Endodermal cell (in vitro differentiated cells): Measurements from ENCODE around the gene CFAP52. TPM values are rescaled to one million over a fixed set of nuclear protein-coding genes. Genes with fewer than 3 reads are reported as not detected.

Experiments used
- DNase-seq: peaks from one replicate; pipeline ENCODE4 v3.0.0-alpha.2; 2017
- H3K27ac ChIP-seq: 2 replicates; pipeline ENCODE4 v1.5.1; 2013; ENCODE audit warnings: mild to moderate bottlenecking, low read depth, low read length, moderate library complexity
- H3K27me3 ChIP-seq: 2 replicates; pipeline ENCODE4 v1.6.1; 2013; ENCODE audit warnings: mild to moderate bottlenecking, low read length, moderate library complexity; ENCODE audit not compliant: insufficient read depth, control insufficient read depth, poor library complexity, severe bottlenecking
- H3K36me3 ChIP-seq: 2 replicates; pipeline ENCODE4 v1.7.0; 2013; ENCODE audit warnings: mild to moderate bottlenecking, low read length, moderate library complexity; ENCODE audit not compliant: control insufficient read depth, insufficient read depth
- H3K4me1 ChIP-seq: one replicate; pipeline ENCODE4 v1.7.0; 2013; ENCODE audit warnings: low read length; ENCODE audit not compliant: control insufficient read depth, insufficient read depth
- H3K4me3 ChIP-seq: 2 replicates; pipeline ENCODE4 v1.5.1; 2013; ENCODE audit warnings: mild to moderate bottlenecking, low read length, moderate library complexity
- H3K9ac ChIP-seq: 2 replicates; pipeline ENCODE4 v1.6.1; 2013; ENCODE audit warnings: mild to moderate bottlenecking, low read length, moderate library complexity; ENCODE audit not compliant: poor library complexity, severe bottlenecking; ENCODE audit errors: extremely low read depth
- H3K9me3 ChIP-seq: 2 replicates; pipeline ENCODE4 v1.6.1; 2013; ENCODE audit warnings: mild to moderate bottlenecking, low read length, moderate library complexity; ENCODE audit not compliant: control insufficient read depth
- H3K27ac Mint-ChIP-seq: 2 replicates; pipeline ENCODE4 v1.8.0; 2020; ENCODE audit warnings: mixed read lengths
- H3K27me3 Mint-ChIP-seq: 2 replicates; pipeline ENCODE4 v1.8.0; 2021; ENCODE audit warnings: mild to moderate bottlenecking, mixed read lengths; ENCODE audit not compliant: insufficient read depth
- H3K36me3 Mint-ChIP-seq: 2 replicates; pipeline ENCODE4 v1.8.0; 2020; ENCODE audit warnings: low read depth, mixed read lengths
- H3K4me1 Mint-ChIP-seq: 2 replicates; pipeline ENCODE4 v1.8.0; 2020; ENCODE audit warnings: mixed read lengths
- H3K4me3 Mint-ChIP-seq: 2 replicates; pipeline ENCODE4 v1.8.0; 2020; ENCODE audit warnings: mild to moderate bottlenecking, moderate library complexity, mixed read lengths
- H3K9me3 Mint-ChIP-seq: 2 replicates; pipeline ENCODE4 v1.8.0; 2020; ENCODE audit warnings: mild to moderate bottlenecking, mixed read lengths
- CTCF ChIP-seq: fragments of 200-600 bp; sonication (generic); conservative IDR thresholded peaks from 2 replicates; pipeline ENCODE4 v1.5.0; 2021; ENCODE audit warnings: antibody characterized with exemption, mild to moderate bottlenecking
- WGBS, 2 experiments: methylation state at CpG; one replicate each; pipeline versions ENCODE4 v1.1.5 to v1.1.7; 2013; ENCODE audit warnings: missing lambda C conversion rate in 2 of 2, mixed read lengths in 1 of 2; ENCODE audit not compliant: insufficient coverage in 1 of 2, insufficient read length in 1 of 2; 5-methylcytosine and 5-hydroxymethylcytosine counted together
- total RNA-seq, 2 donors: library from RNA; stranded (reverse); fragmentation: NEBNext Ultra II Directional in 1 of 2; extraction: Animal tissue kit (Norgen Biotek cat#: 25700) in 1 of 2; gene quantifications; 2 replicates in 1 of 2; 3 replicates in 1 of 2; pipeline ENCODE4 v1.2.1, GENCODE V29; 2021

Gene CFAP52
- total RNA-seq, 2 donors from 2014 or later = 0.29 to 0.51 TPM

- DNase-seq = no peak
- Histone ChIP-seq H3K36me3 (peaks cover 12% of the 10 kb centered on the region), H3K27me3 (no peaks in the 10 kb centered on the region), H3K4me3 (no peak overlapping the region), H3K27ac (no peak overlapping the region), H3K4me1 (peaks cover 12% of the 10 kb centered on the region), H3K9me3 (peaks cover 19% of the 10 kb centered on the region), H3K9ac (no peak overlapping the region)
- WGBS, 2 experiments = 95% methylated on average over 5 to 8 of the region's 8 CpGs
- H3K4me1 Mint-ChIP-seq = peaks cover 49% of the 10 kb centered on the region
- TF ChIP-seq CTCF = no peak
- peaks cover 1% of the 10 kb centered on the region for H3K27me3 Mint-ChIP-seq
- peak overlapping the region; percentile 60 for H3K27ac Mint-ChIP-seq
- H3K4me3 Mint-ChIP-seq = no peak overlapping the region
- H3K9me3 Mint-ChIP-seq = peaks cover 2% of the 10 kb centered on the region
- peaks cover 25% of the 10 kb centered on the region for H3K36me3 Mint-ChIP-seq
These were observed 40.4 kb upstream of the CFAP52 start for GRCh38 chr17:9536061-9536460.

DNA sequence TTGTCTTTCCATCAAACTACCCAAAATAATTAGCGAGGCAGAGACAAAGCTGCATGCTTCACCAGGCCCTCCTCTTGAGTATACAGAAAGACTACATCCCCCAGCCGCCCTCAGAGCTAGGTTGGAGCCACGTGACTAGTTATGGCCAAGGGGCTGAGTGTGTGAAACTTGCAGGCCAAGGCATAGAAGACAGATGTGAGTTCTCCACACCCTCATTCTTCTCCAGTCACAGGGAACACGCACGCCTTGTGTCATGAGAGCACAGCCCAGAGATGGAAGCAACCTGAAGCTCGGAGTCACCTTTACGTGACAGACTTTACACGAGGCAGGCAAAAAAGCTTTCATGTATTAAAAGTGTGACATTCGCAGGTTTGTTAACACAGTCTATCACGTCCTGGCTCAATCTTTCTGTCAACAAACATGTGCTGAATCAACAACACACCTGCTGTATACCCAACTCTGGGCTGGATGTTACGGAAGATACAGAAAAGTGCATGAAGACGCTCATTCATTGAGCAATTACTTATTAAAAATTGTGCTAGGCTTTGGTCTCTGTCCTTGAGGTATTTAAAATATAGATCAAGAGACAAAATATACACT lies 39.2 kb upstream of the CFAP52 start:
- H3K9ac ChIP-seq = peak overlapping the region; percentile 43
- Mint-ChIP-seq H3K4me1 (peaks cover 39% of the 10 kb centered on the region), H3K27me3 (peaks cover 3% of the 10 kb centered on the region), H3K4me3 (no peak overlapping the region), H3K9me3 (peaks cover 2% of the 10 kb centered on the region), H3K27ac (peak overlapping the region; percentile 92), H3K36me3 (peaks cover 27% of the 10 kb centered on the region)
- no peaks in the 10 kb centered on the region for H3K27me3 ChIP-seq
- no peak overlapping the region for H3K27ac ChIP-seq
- WGBS, 2 experiments = 57 to 74% methylated on average over 6 to 12 of the region's 12 CpGs
- no peak for TF ChIP-seq CTCF
- peaks cover 19% of the 10 kb centered on the region for H3K9me3 ChIP-seq
- peaks cover 5% of the 10 kb centered on the region for H3K4me1 ChIP-seq
- H3K36me3 ChIP-seq = peaks cover 12% of the 10 kb centered on the region
- peak; percentile 89 for DNase-seq
- no peak overlapping the region for H3K4me3 ChIP-seq

GRCh38 chr17:9538626-9539025 lies 37.8 kb upstream of the CFAP52 start:
- Histone ChIP-seq H3K27me3 (no peaks in the 10 kb centered on the region), H3K4me1 (peaks cover 5% of the 10 kb centered on the region), H3K4me3 (no peak overlapping the region), H3K27ac (no peak overlapping the region), H3K9ac (no peak overlapping the region), H3K9me3 (peaks cover 19% of the 10 kb centered on the region), H3K36me3 (peaks cover 12% of the 10 kb centered on the region)
- H3K27ac Mint-ChIP-seq = peak overlapping the region; percentile 73
- H3K27me3 Mint-ChIP-seq = peaks cover 3% of the 10 kb centered on the region
- H3K4me3 Mint-ChIP-seq = no peak overlapping the region
- 40 to 46% methylated on average over 2 to 4 of the region's 4 CpGs for WGBS, 2 experiments
- peaks cover 2% of the 10 kb centered on the region for H3K9me3 Mint-ChIP-seq
- H3K4me1 Mint-ChIP-seq = peaks cover 36% of the 10 kb centered on the region
- peak; percentile 58 for DNase-seq
- TF ChIP-seq CTCF = no peak
- H3K36me3 Mint-ChIP-seq = peaks cover 32% of the 10 kb centered on the region
